K562 (cell line): Measurements from ENCODE around the gene SMAD7.

ENCODE experiments used
- BHLHE40 ChIP-seq: IDR thresholded peaks from 2 replicates; pipeline ENCODE4 v1.6.1; 2011; ENCODE audit warnings: low read length, improper control_type of control experiment
- BRCA1 ChIP-seq, 2 experiments: fragments of 450-650 bp in 1 of 2; sonication (generic) in 1 of 2; formaldehyde crosslinking in 1 of 2; IDR thresholded peaks; 2 replicates each; pipeline versions ENCODE4 v1.5.0 to v1.6.1; 2017 to 2020; ENCODE audit warnings: mild to moderate bottlenecking in 1 of 2, missing genetic modification reagents in 1 of 2
- HDAC6 ChIP-seq: IDR thresholded peaks from 2 replicates; pipeline ENCODE4 v1.6.1; 2012; ENCODE audit warnings: low read depth, mild to moderate bottlenecking, control low read depth, inconsistent platforms, low read length, moderate library complexity
- MAZ ChIP-seq, 2 experiments: fragments of 450-650 bp in 1 of 2; sonication (generic) in 1 of 2; formaldehyde crosslinking; IDR thresholded peaks in 1 of 2; conservative IDR thresholded peaks in 1 of 2; 2 replicates each; pipeline versions ENCODE4 v1.4.0 to v1.5.0; 2020; ENCODE audit warnings: mild to moderate bottlenecking in 1 of 2, missing genetic modification reagents in 1 of 2
- POLR2A ChIP-seq: fragments of 450-650 bp; conservative IDR thresholded peaks from 2 replicates; pipeline ENCODE4 v1.6.1; 2016
- RB1 ChIP-seq: fragments of 450-650 bp; IDR thresholded peaks from 2 replicates; pipeline ENCODE4 v1.6.1; 2017; ENCODE audit warnings: low read depth, mild to moderate bottlenecking
- RBBP5 ChIP-seq: fragments of 200-600 bp; sonication (generic); IDR thresholded peaks from 2 replicates; pipeline ENCODE4 v1.6.1; 2012; ENCODE audit warnings: borderline replicate concordance, mild to moderate bottlenecking, low read length, control low read depth, inconsistent platforms; ENCODE audit not compliant: insufficient read depth, poor library complexity, severe bottlenecking
- RBFOX2 ChIP-seq: fragments of 200-400 bp; formaldehyde crosslinking; IDR thresholded peaks from 2 replicates; pipeline ENCODE4 v1.6.1; 2017; ENCODE audit warnings: low read depth, mild to moderate bottlenecking, low read length, moderate library complexity
- ZNF668 ChIP-seq: fragments of 250-450 bp; sonication (Bioruptor Pico); IDR thresholded peaks from 2 replicates; pipeline ENCODE4 v1.8.0; 2022; ENCODE audit warnings: mild to moderate bottlenecking, inconsistent platforms
- TF ChIP-seq, protein P1 (sequence below): fragments of 200-800 bp; sonication (Bioruptor generic); IDR thresholded peaks from 2 replicates; pipeline ENCODE4 v1.6.1; 2017; ENCODE audit warnings: missing genetic modification characterization, missing compliant biosample characterization
- TF ChIP-seq, protein P2 (sequence below): sonication (generic); formaldehyde crosslinking; IDR thresholded peaks from 2 replicates; pipeline ENCODE4 v1.8.0; 2023; ENCODE audit warnings: mild to moderate bottlenecking, missing genetic modification reagents
- TF ChIP-seq, protein P3 (sequence below): fragments of 250-450 bp; sonication (Bioruptor Pico); IDR thresholded peaks from 2 replicates; pipeline ENCODE4 v1.5.0; 2020; ENCODE audit warnings: mild to moderate bottlenecking, borderline replicate concordance

DNA sequence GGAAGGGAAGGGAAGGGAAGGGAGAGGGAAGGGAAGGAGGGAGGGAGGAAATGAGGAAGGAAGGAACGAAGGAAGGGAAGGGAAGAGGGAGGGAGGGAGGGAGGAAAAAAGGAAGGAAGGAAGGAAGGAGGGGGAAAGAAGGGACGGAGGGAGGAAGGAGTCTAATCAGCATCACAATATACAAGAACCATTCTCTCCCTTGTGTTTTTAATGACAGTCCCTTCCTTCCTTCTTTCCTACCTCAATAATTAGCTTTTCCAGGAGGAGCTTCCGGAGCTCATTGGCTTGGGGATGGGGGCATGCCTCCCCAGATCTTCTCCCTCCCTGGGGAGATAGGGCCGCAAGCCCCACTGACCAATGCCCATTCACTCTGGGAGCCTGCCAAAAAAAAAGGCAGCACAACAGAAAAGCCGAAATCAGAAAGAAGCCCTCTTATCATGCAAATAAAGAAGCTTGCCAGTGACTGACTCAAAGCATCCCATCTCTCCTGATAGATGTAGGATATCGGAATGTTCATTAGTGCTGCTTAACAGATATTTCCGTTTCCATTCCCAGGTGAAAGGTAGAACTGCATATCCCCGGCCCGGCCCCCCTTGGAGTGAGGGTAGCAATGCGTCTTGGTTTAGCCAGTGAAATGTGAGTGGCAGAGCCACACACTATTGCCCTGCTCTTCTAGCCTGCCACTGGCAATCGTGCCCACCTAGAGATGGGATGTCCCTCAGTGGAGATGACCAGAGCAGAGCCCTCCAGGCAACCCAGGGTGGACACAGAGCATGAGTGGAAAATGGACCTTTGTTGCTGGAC is 17.8 kb upstream of the SMAD7 start:
- TF ChIP-seq RB1 (no peak), RBBP5 (no peak), RBFOX2 (no peak), HDAC6 (no peak), MAZ (CRISPR knock-in tag; conservative IDR thresholded peaks at IDR 0.05 in 1 of 2, IDR thresholded peaks at IDR 0.05 in 1 of 2) (no peak), BHLHE40 (no peak), POLR2A (no peak), BRCA1 (IDR thresholded peaks at IDR 0.05) (no peak), BRCA1 (CRISPR knock-in tag; IDR thresholded peaks at IDR 0.05) (no peak), ZNF668 (CRISPR knock-in tag) (no peak)
- TF ChIP-seq, protein P1, sequence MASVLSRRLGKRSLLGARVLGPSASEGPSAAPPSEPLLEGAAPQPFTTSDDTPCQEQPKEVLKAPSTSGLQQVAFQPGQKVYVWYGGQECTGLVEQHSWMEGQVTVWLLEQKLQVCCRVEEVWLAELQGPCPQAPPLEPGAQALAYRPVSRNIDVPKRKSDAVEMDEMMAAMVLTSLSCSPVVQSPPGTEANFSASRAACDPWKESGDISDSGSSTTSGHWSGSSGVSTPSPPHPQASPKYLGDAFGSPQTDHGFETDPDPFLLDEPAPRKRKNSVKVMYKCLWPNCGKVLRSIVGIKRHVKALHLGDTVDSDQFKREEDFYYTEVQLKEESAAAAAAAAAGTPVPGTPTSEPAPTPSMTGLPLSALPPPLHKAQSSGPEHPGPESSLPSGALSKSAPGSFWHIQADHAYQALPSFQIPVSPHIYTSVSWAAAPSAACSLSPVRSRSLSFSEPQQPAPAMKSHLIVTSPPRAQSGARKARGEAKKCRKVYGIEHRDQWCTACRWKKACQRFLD (CRISPR knock-in tag) = no peak
- TF ChIP-seq, protein P2, sequence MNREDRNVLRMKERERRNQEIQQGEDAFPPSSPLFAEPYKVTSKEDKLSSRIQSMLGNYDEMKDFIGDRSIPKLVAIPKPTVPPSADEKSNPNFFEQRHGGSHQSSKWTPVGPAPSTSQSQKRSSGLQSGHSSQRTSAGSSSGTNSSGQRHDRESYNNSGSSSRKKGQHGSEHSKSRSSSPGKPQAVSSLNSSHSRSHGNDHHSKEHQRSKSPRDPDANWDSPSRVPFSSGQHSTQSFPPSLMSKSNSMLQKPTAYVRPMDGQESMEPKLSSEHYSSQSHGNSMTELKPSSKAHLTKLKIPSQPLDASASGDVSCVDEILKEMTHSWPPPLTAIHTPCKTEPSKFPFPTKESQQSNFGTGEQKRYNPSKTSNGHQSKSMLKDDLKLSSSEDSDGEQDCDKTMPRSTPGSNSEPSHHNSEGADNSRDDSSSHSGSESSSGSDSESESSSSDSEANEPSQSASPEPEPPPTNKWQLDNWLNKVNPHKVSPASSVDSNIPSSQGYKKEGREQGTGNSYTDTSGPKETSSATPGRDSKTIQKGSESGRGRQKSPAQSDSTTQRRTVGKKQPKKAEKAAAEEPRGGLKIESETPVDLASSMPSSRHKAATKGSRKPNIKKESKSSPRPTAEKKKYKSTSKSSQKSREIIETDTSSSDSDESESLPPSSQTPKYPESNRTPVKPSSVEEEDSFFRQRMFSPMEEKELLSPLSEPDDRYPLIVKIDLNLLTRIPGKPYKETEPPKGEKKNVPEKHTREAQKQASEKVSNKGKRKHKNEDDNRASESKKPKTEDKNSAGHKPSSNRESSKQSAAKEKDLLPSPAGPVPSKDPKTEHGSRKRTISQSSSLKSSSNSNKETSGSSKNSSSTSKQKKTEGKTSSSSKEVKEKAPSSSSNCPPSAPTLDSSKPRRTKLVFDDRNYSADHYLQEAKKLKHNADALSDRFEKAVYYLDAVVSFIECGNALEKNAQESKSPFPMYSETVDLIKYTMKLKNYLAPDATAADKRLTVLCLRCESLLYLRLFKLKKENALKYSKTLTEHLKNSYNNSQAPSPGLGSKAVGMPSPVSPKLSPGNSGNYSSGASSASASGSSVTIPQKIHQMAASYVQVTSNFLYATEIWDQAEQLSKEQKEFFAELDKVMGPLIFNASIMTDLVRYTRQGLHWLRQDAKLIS (CRISPR knock-in tag) = no peak
- TF ChIP-seq, protein P3, sequence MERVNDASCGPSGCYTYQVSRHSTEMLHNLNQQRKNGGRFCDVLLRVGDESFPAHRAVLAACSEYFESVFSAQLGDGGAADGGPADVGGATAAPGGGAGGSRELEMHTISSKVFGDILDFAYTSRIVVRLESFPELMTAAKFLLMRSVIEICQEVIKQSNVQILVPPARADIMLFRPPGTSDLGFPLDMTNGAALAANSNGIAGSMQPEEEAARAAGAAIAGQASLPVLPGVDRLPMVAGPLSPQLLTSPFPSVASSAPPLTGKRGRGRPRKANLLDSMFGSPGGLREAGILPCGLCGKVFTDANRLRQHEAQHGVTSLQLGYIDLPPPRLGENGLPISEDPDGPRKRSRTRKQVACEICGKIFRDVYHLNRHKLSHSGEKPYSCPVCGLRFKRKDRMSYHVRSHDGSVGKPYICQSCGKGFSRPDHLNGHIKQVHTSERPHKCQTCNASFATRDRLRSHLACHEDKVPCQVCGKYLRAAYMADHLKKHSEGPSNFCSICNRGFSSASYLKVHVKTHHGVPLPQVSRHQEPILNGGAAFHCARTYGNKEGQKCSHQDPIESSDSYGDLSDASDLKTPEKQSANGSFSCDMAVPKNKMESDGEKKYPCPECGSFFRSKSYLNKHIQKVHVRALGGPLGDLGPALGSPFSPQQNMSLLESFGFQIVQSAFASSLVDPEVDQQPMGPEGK = no peak
